Left ventricle myocardium inferior (tissue), 1 donor: ENCODE data around the gene BHLHE23. TPM values are rescaled to one million over a fixed set of nuclear protein-coding genes. Genes with fewer than 3 reads are reported as not detected.

ENCODE experiments used
- DNase-seq: peaks from one replicate; pipeline ENCODE4 v3.0.0-alpha.2; 2020
- H3K27ac ChIP-seq: fragments of 200-600 bp; replicated peaks from 2 replicates; pipeline ENCODE4 v1.8.0; 2021
- H3K27me3 ChIP-seq: fragments of 200-600 bp; 2 replicates; pipeline ENCODE4 v1.8.0; 2021; ENCODE audit warnings: low read depth
- H3K36me3 ChIP-seq: fragments of 200-600 bp; 2 replicates; pipeline ENCODE4 v1.8.0; 2021
- H3K4me1 ChIP-seq: fragments of 200-600 bp; 2 replicates; pipeline ENCODE4 v1.8.0; 2021
- H3K4me3 ChIP-seq: fragments of 200-600 bp; 2 replicates; pipeline ENCODE4 v1.8.0; 2021; ENCODE audit warnings: mild to moderate bottlenecking, moderate library complexity
- H3K9me3 ChIP-seq: fragments of 200-600 bp; replicated peaks from 2 replicates; pipeline ENCODE4 v1.8.0; 2021
- intact Hi-C: fragments of 100-400 bp; cut with micrococcal nuclease; formaldehyde crosslinking; loops from one replicate; pipeline ENCODE4 v1.11.0; 2022
- total RNA-seq: library from RNA; stranded (reverse); fragmentation: NEBNext Ultra II Directional; extraction: Animal tissue kit (Norgen Biotek cat#: 25700); gene quantifications from one replicate; pipeline ENCODE4 v1.2.1, GENCODE V29; 2021
- TF ChIP-seq, protein P1 (sequence below): fragments of 200-600 bp; IDR thresholded peaks from 2 replicates; pipeline ENCODE4 v1.8.0; 2021; ENCODE audit warnings: antibody characterized with exemption, mild to moderate bottlenecking, borderline replicate concordance
- donor health status: DM: no; HTN: yes; CAD: no; lungs with severe emphysema.

Gene BHLHE23
- total RNA-seq, 1 donor from 2014 or later, result not detected

- DNase-seq, result no peak
These were observed 46.7 kb downstream of the BHLHE23 start for GRCh38 chr20:62959998-62960436.

GRCh38 chr20:62959101-62959971 lies 47.4 kb downstream of the BHLHE23 start:
- DNase-seq, result no peak
- H3K27me3 ChIP-seq, result no peaks in the 10 kb centered on the region
- TF ChIP-seq, protein P1, sequence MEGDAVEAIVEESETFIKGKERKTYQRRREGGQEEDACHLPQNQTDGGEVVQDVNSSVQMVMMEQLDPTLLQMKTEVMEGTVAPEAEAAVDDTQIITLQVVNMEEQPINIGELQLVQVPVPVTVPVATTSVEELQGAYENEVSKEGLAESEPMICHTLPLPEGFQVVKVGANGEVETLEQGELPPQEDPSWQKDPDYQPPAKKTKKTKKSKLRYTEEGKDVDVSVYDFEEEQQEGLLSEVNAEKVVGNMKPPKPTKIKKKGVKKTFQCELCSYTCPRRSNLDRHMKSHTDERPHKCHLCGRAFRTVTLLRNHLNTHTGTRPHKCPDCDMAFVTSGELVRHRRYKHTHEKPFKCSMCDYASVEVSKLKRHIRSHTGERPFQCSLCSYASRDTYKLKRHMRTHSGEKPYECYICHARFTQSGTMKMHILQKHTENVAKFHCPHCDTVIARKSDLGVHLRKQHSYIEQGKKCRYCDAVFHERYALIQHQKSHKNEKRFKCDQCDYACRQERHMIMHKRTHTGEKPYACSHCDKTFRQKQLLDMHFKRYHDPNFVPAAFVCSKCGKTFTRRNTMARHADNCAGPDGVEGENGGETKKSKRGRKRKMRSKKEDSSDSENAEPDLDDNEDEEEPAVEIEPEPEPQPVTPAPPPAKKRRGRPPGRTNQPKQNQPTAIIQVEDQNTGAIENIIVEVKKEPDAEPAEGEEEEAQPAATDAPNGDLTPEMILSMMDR, result no peak

More at GRCh38 chr20:62959998-62960436, 46.7 kb downstream of the BHLHE23 start:
- no peaks in the 10 kb centered on the region for H3K36me3 ChIP-seq
- H3K9me3 ChIP-seq, result no peaks in the 10 kb centered on the region
- TF ChIP-seq, protein P1, result no peak
- H3K4me1 ChIP-seq, result peaks cover 11% of the 10 kb centered on the region
- no peak overlapping the region for H3K27ac ChIP-seq
- intact Hi-C loops, result no loop called here
- H3K27me3 ChIP-seq, result no peaks in the 10 kb centered on the region
- H3K4me3 ChIP-seq, result no peak overlapping the region

GRCh38 chr20:62958388-62959100 lies 48.2 kb downstream of the BHLHE23 start:
- Histone ChIP-seq H3K36me3 (no peaks in the 10 kb centered on the region), H3K9me3 (no peaks in the 10 kb centered on the region), H3K27ac (no peak overlapping the region), H3K27me3 (no peaks in the 10 kb centered on the region), H3K4me3 (no peak overlapping the region), H3K4me1 (peaks cover 24% of the 10 kb centered on the region)
- intact Hi-C loops, result no loop called here
- DNase-seq, result no peak
- TF ChIP-seq, protein P1, result no peak

More at GRCh38 chr20:62959101-62959971, 47.4 kb downstream of the BHLHE23 start:
- peaks cover 16% of the 10 kb centered on the region for H3K4me1 ChIP-seq
- H3K9me3 ChIP-seq, result no peaks in the 10 kb centered on the region
- H3K27ac ChIP-seq, result no peak overlapping the region
- intact Hi-C loops, result no loop called here
- no peaks in the 10 kb centered on the region for H3K36me3 ChIP-seq
- no peak overlapping the region for H3K4me3 ChIP-seq

GRCh38 chr20:62957136-62958117 lies 49.3 kb downstream of the BHLHE23 start:
- Histone ChIP-seq H3K4me1 (peaks cover 35% of the 10 kb centered on the region), H3K4me3 (no peak overlapping the region), H3K27ac (no peak overlapping the region), H3K36me3 (no peaks in the 10 kb centered on the region), H3K27me3 (no peaks in the 10 kb centered on the region), H3K9me3 (no peaks in the 10 kb centered on the region)
- TF ChIP-seq, protein P1, result no peak
- DNase-seq, result no peak
- intact Hi-C loops, result no loop called here
